Stimulated activated naive CD8-positive, alpha-beta T cell treated with anti-CD3 and anti-CD28 coated beads, Interleukin-15, amount 100 ng/mL, for 72 hours (primary cell): ENCODE data around the gene USP17L21.
"Not testable (repeated sequence)": the region's sequence is repeated elsewhere in the genome, so short reads cannot be mapped to it uniquely, and the experiment has no call there.

ENCODE experiments used
- ATAC-seq: fragments of 150-1000 bp; cut with Tn5 transposase; 2 replicates; pipeline ENCODE4 v1.10.0; 2021; ENCODE audit warnings: mild to moderate bottlenecking, moderate library complexity
- DNase-seq, 2 donors: peaks; one replicate each; pipeline ENCODE4 v3.0.0; 2021 to 2022
- H3K27ac Mint-ChIP-seq, 2 donors: one replicate each; pipeline ENCODE4 v1.8.0; 2022; ENCODE audit warnings: mild to moderate bottlenecking in 2 of 2, mixed read lengths in 2 of 2, moderate library complexity in 2 of 2
- H3K27me3 Mint-ChIP-seq: one replicate; pipeline ENCODE4 v1.8.0; 2022; ENCODE audit warnings: mixed read lengths
- H3K4me1 Mint-ChIP-seq: one replicate; pipeline ENCODE4 v1.8.0; 2022; ENCODE audit warnings: mild to moderate bottlenecking, mixed read lengths
- H3K4me3 Mint-ChIP-seq, 2 donors: one replicate each; pipeline ENCODE4 v1.8.0; 2022; ENCODE audit warnings: mild to moderate bottlenecking in 2 of 2, mixed read lengths in 2 of 2, moderate library complexity in 1 of 2
- H3K9me3 Mint-ChIP-seq, 2 donors: one replicate each; pipeline ENCODE4 v1.8.0; 2022; ENCODE audit warnings: mixed read lengths in 2 of 2

USP17L21 gene, protein sequence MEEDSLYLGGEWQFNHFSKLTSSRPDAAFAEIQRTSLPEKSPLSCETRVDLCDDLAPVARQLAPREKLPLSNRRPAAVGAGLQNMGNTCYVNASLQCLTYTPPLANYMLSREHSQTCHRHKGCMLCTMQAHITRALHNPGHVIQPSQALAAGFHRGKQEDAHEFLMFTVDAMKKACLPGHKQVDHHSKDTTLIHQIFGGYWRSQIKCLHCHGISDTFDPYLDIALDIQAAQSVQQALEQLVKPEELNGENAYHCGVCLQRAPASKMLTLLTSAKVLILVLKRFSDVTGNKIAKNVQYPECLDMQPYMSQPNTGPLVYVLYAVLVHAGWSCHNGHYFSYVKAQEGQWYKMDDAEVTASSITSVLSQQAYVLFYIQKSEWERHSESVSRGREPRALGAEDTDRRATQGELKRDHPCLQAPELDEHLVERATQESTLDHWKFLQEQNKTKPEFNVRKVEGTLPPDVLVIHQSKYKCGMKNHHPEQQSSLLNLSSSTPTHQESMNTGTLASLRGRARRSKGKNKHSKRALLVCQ

DNA sequence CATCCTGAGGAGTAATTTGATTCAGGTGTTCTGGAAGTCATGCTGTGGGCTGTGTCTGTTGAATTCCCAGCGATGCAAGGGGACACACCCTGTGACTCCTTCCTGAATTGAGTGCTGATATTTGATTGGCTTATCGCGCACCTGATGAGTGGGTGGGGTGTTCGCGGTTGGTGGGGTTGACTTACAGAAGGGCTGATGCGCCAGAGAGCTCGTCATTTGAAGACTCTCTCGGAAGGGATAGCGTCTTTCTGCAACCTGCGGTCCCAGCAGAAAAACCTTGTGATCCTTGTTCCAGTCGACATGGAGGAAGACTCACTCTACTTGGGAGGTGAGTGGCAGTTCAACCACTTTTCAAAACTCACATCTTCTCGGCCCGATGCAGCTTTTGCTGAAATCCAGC lies at the start of gene USP17L21:
Gene USP17L21, plus strand, starts transcription at position 301 of the 400 bp plus-strand sequence. Its CDS starts 0 bp downstream, at position 301.
- H3K4me1 Mint-ChIP-seq, H3K27ac Mint-ChIP-seq, ATAC-seq: not testable (repeated sequence)

DNA sequence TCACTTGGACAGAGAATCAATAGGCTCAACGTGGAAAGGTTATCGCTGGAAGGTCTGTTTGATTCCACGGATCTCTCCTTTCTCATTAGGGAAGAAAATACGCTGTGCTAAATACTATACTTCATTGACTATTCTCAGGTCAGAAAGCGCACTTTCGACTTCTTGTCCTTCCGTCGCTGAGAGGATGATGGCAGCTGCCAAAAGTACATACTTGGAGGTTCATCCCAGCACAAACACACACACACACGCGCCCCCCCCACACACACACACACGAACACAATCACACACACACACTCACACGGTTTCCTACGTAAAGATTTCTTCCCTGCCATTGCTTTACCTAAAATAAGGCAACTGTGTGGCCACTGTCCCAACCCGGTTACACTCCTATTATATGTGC lies 48.0 kb upstream of the USP17L21 start:
- DNase-seq = peak in 1 of 2 donors; percentile 6
- not testable (repeated sequence) for H3K9me3 Mint-ChIP-seq, H3K27me3 Mint-ChIP-seq, H3K27ac Mint-ChIP-seq, H3K4me3 Mint-ChIP-seq, ATAC-seq, H3K4me1 Mint-ChIP-seq

More for the DNA sequence above, at the start of gene USP17L21:
- not testable (repeated sequence) for H3K27me3 Mint-ChIP-seq, DNase-seq, H3K4me3 Mint-ChIP-seq, H3K9me3 Mint-ChIP-seq

DNA sequence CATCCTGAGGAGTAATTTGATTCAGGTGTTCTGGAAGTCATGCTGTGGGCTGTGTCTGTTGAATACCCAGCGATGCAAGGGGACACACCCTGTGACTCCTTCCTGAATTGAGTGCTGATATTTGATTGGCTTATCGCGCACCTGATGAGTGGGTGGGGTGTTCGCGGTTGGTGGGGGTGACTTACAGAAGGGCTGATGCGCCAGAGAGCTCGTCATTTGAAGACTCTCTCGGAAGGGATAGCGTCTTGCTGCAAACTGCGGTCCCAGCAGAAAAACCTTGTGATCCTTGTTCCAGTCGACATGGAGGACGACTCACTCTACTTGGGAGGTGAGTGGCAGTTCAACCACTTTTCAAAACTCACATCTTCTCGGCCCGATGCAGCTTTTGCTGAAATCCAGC lies 47.6 kb upstream of the USP17L21 start, which contains the start of gene USP17L11:
Gene USP17L11, plus strand, starts transcription at position 301 of the 400 bp plus-strand sequence. Its CDS starts 0 bp downstream, at position 301.
- not testable (repeated sequence) for H3K4me1 Mint-ChIP-seq, ATAC-seq, H3K9me3 Mint-ChIP-seq, H3K27me3 Mint-ChIP-seq, H3K27ac Mint-ChIP-seq, DNase-seq, H3K4me3 Mint-ChIP-seq

- not testable (repeated sequence) for H3K4me1 Mint-ChIP-seq, ATAC-seq, H3K27ac Mint-ChIP-seq, DNase-seq, H3K9me3 Mint-ChIP-seq, H3K27me3 Mint-ChIP-seq, H3K4me3 Mint-ChIP-seq
These were observed 42.8 kb upstream of the USP17L21 start, which contains the start of gene USP17L12 for GRCh38 chr4:9219852-9220251. USP17L12 (plus strand) TSS chr4:9220152; CDS start chr4:9220152, 0 bp downstream.

- H3K9me3 Mint-ChIP-seq, ATAC-seq, H3K27me3 Mint-ChIP-seq, DNase-seq, H3K4me1 Mint-ChIP-seq, H3K27ac Mint-ChIP-seq, H3K4me3 Mint-ChIP-seq: not testable (repeated sequence)
These were observed 38.1 kb upstream of the USP17L21 start, which contains the start of gene USP17L13 for GRCh38 chr4:9224596-9224995. USP17L13 (plus strand) TSS chr4:9224896; CDS start chr4:9224896, 0 bp downstream.

- H3K27me3 Mint-ChIP-seq, H3K27ac Mint-ChIP-seq, DNase-seq, H3K4me3 Mint-ChIP-seq, H3K9me3 Mint-ChIP-seq, ATAC-seq, H3K4me1 Mint-ChIP-seq: not testable (repeated sequence)
These were observed 32.4 kb upstream of the USP17L21 start for GRCh38 chr4:9230249-9230648.

GRCh38 chr4:9234085-9234484 lies 28.6 kb upstream of the USP17L21 start, which contains the start of gene USP17L15:
USP17L15 (plus strand) TSS chr4:9234385; CDS start chr4:9234385, 0 bp downstream.
- H3K4me3 Mint-ChIP-seq, H3K27ac Mint-ChIP-seq, H3K27me3 Mint-ChIP-seq, DNase-seq, ATAC-seq, H3K9me3 Mint-ChIP-seq, H3K4me1 Mint-ChIP-seq: not testable (repeated sequence)

- H3K27me3 Mint-ChIP-seq, H3K27ac Mint-ChIP-seq, ATAC-seq, H3K4me3 Mint-ChIP-seq, H3K4me1 Mint-ChIP-seq, H3K9me3 Mint-ChIP-seq, DNase-seq: not testable (repeated sequence)
These were observed 24.2 kb upstream of the USP17L21 start for GRCh38 chr4:9238461-9238860.

DNA sequence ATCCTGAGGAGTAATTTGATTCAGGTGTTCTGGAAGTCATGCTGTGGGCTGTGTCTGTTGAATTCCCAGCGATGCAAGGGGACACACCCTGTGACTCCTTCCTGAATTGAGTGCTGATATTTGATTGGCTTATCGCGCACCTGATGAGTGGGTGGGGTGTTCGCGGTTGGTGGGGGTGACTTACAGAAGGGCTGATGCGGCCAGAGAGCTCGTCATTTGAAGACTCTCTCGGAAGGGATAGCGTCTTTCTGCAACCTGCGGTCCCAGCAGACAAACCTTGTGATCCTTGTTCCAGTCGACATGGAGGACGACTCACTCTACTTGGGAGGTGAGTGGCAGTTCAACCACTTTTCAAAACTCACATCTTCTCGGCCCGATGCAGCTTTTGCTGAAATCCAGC lies 19.1 kb upstream of the USP17L21 start, which contains the start of gene USP17L17:
Gene USP17L17, plus strand, starts transcription at position 301 of the 400 bp plus-strand sequence. Its CDS starts 0 bp downstream, at position 301.
- not testable (repeated sequence) for H3K9me3 Mint-ChIP-seq, DNase-seq, H3K27ac Mint-ChIP-seq, H3K4me3 Mint-ChIP-seq, H3K27me3 Mint-ChIP-seq, H3K4me1 Mint-ChIP-seq, ATAC-seq

- H3K4me1 Mint-ChIP-seq, H3K27ac Mint-ChIP-seq, H3K4me3 Mint-ChIP-seq, ATAC-seq, DNase-seq, H3K9me3 Mint-ChIP-seq, H3K27me3 Mint-ChIP-seq: not testable (repeated sequence)
These were observed 14.6 kb upstream of the USP17L21 start, which contains the start of gene USP17L18 for GRCh38 chr4:9247953-9248680. USP17L18 (plus strand) TSS chr4:9248630; CDS start chr4:9248630, 0 bp downstream.

DNA sequence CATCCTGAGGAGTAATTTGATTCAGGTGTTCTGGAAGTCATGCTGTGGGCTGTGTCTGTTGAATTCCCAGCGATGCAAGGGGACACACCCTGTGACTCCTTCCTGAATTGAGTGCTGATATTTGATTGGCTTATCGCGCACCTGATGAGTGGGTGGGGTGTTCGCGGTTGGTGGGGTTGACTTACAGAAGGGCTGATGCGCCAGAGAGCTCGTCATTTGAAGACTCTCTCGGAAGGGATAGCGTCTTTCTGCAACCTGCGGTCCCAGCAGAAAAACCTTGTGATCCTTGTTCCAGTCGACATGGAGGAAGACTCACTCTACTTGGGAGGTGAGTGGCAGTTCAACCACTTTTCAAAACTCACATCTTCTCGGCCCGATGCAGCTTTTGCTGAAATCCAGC lies 9.6 kb upstream of the USP17L21 start, which contains the start of gene USP17L19:
Gene USP17L19, plus strand, starts transcription at position 301 of the 400 bp plus-strand sequence. Its CDS starts 0 bp downstream, at position 301.
- H3K27me3 Mint-ChIP-seq, H3K4me3 Mint-ChIP-seq, DNase-seq, H3K9me3 Mint-ChIP-seq, H3K27ac Mint-ChIP-seq, ATAC-seq, H3K4me1 Mint-ChIP-seq: not testable (repeated sequence)

GRCh38 chr4:9257824-9258223 lies 4.8 kb upstream of the USP17L21 start, which contains the start of gene USP17L20:
USP17L20 (plus strand) TSS chr4:9258124; CDS start chr4:9258124, 0 bp downstream.
- not testable (repeated sequence) for H3K9me3 Mint-ChIP-seq, H3K4me1 Mint-ChIP-seq, H3K27me3 Mint-ChIP-seq, H3K4me3 Mint-ChIP-seq, DNase-seq, H3K27ac Mint-ChIP-seq, ATAC-seq

DNA sequence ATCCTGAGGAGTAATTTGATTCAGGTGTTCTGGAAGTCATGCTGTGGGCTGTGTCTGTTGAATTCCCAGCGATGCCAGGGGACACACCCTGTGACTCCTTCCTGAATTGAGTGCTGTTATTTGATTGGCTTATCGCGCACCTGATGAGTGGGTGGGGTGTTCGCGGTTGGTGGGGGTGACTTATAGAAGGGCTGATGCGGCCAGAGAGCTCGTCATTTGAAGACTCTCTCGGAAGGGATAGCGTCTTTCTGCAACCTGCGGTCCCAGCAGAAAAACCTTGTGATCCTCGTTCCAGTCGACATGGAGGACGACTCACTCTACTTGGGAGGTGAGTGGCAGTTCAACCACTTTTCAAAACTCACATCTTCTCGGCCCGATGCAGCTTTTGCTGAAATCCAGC lies 4.6 kb downstream of the USP17L21 start, which contains the start of gene USP17L22:
Gene USP17L22, plus strand, starts transcription at position 301 of the 400 bp plus-strand sequence. Its CDS starts 0 bp downstream, at position 301.
- H3K4me3 Mint-ChIP-seq, H3K9me3 Mint-ChIP-seq, H3K27me3 Mint-ChIP-seq, ATAC-seq, H3K27ac Mint-ChIP-seq, H3K4me1 Mint-ChIP-seq, DNase-seq: not testable (repeated sequence)

DNA sequence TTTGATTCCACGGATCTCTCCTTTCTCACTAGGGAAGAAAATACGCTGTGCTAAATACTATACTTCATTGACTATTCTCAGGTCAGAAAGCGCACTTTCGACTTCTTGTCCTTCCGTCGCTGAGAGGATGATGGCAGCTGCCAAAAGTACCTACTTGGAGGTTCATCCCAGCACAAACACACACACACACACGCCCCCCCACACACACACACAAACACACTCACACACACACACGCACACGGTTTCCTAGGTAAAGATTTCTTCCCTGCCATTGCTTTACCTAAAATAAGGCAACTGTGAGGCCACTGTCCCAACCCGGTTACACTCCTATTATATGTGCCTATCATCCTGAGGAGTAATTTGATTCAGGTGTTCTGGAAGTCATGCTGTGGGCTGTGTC lies 9.0 kb downstream of the USP17L21 start:
- not testable (repeated sequence) for H3K4me1 Mint-ChIP-seq, ATAC-seq, H3K27ac Mint-ChIP-seq

More for the DNA sequence above, 9.0 kb downstream of the USP17L21 start:
- not testable (repeated sequence) for H3K9me3 Mint-ChIP-seq, H3K4me3 Mint-ChIP-seq, H3K27me3 Mint-ChIP-seq
- DNase-seq = peak; percentile 5 to 9
